ENCODE measurements around the gene PYGL. TPM values are rescaled to one million over a fixed set of nuclear protein-coding genes. Genes with fewer than 3 reads are reported as not detected.

PYGL gene
- polyA plus RNA-seq, 1 donor (not counting 4 experiments of a cell fraction or from before 2014, with no cell fraction given), result 331 TPM

- H3K4me2 ChIP-seq (ENCODE audit: control insufficient read depth, extremely low read depth, insufficient read depth, low read depth, low read length), result no peak overlapping the region
- H3K27ac ChIP-seq (ENCODE audit: control insufficient read depth, insufficient read depth, low read length), result no peak overlapping the region
- dilution Hi-C loops (cut with MboI; ENCODE audit: extremely low pct_ligation_motif_present, low sequenced_read_pairs), result no loop called here
- TF ChIP-seq CTCF (optimal IDR thresholded peaks at IDR 0.05 in 1 of 3, IDR thresholded peaks at IDR 0.05 in 1 of 3, conservative IDR thresholded peaks at IDR 0.05 in 1 of 3; ENCODE audit: extremely low read depth in 1 of 3, insufficient read depth in 2 of 3, low read length in 3 of 3), result no peak
- no peak for TF ChIP-seq EZH2 (IDR thresholded peaks at IDR 0.05; ENCODE audit: low read length)
- DNase-seq (ENCODE audit: low read depth, low spot score), result no peak
- no peaks in the 10 kb centered on the region for H3K27me3 ChIP-seq (ENCODE audit: control insufficient read depth, extremely low read depth, insufficient read depth, low read length)
- H4K20me1 ChIP-seq (ENCODE audit: control insufficient read depth, extremely low read depth, insufficient read depth, low read length), result no peaks in the 10 kb centered on the region
- peaks cover 0 to 5% of the 10 kb centered on the region in 2 experiments for H3K36me3 ChIP-seq (ENCODE audit: control insufficient read depth in 2 of 2, extremely low read depth in 1 of 2, insufficient read depth in 2 of 2, low read length in 2 of 2)
- no peak overlapping the region for H3K9ac ChIP-seq (ENCODE audit: control insufficient read depth, extremely low read depth, insufficient read depth, low read length)
- H3K79me2 ChIP-seq (ENCODE audit: control insufficient read depth, insufficient read depth, low read length), result no peaks in the 10 kb centered on the region
- no peak for FAIRE-seq
- H3K9me1 ChIP-seq (ENCODE audit: control insufficient read depth, extremely low read depth, insufficient read depth, low read length), result no peaks in the 10 kb centered on the region
- H2AFZ ChIP-seq (ENCODE audit: control insufficient read depth, low read length), result no peak overlapping the region
- H3K9me3 ChIP-seq (ENCODE audit: control insufficient read depth, low read depth, low read length), result no peaks in the 10 kb centered on the region
- no peaks in the 10 kb centered on the region for H3K4me1 ChIP-seq (ENCODE audit: control insufficient read depth, extremely low read depth, insufficient read depth, low read length)
- H3K4me3 ChIP-seq (ENCODE audit: control insufficient read depth in 2 of 3, extremely low read depth in 1 of 3, insufficient read depth in 2 of 3, low read depth in 1 of 3, low read length in 3 of 3), result no peak overlapping the region
Observed at GRCh38 chr14:50883827-50884197, 60.5 kb downstream of the PYGL start.

- TF ChIP-seq CTCF (optimal IDR thresholded peaks at IDR 0.05 in 1 of 3, IDR thresholded peaks at IDR 0.05 in 1 of 3, conservative IDR thresholded peaks at IDR 0.05 in 1 of 3; ENCODE audit: extremely low read depth in 1 of 3, insufficient read depth in 2 of 3, low read length in 3 of 3) (no peak), EZH2 (IDR thresholded peaks at IDR 0.05; ENCODE audit: low read length) (no peak)
- Histone ChIP-seq H4K20me1 (ENCODE audit: control insufficient read depth, extremely low read depth, insufficient read depth, low read length) (no peaks in the 10 kb centered on the region), H3K9ac (ENCODE audit: control insufficient read depth, extremely low read depth, insufficient read depth, low read length) (no peak overlapping the region), H3K4me1 (ENCODE audit: control insufficient read depth, extremely low read depth, insufficient read depth, low read length) (no peaks in the 10 kb centered on the region), H3K4me3 (ENCODE audit: control insufficient read depth in 2 of 3, extremely low read depth in 1 of 3, insufficient read depth in 2 of 3, low read depth in 1 of 3, low read length in 3 of 3) (no peak overlapping the region), H3K9me1 (ENCODE audit: control insufficient read depth, extremely low read depth, insufficient read depth, low read length) (no peaks in the 10 kb centered on the region), H3K27me3 (ENCODE audit: control insufficient read depth, extremely low read depth, insufficient read depth, low read length) (no peaks in the 10 kb centered on the region), H2AFZ (ENCODE audit: control insufficient read depth, low read length) (no peak overlapping the region), H3K4me2 (ENCODE audit: control insufficient read depth, extremely low read depth, insufficient read depth, low read depth, low read length) (no peak overlapping the region), H3K9me3 (ENCODE audit: control insufficient read depth, low read depth, low read length) (no peaks in the 10 kb centered on the region), H3K27ac (ENCODE audit: control insufficient read depth, insufficient read depth, low read length) (no peak overlapping the region), H3K79me2 (ENCODE audit: control insufficient read depth, insufficient read depth, low read length) (no peaks in the 10 kb centered on the region), H3K36me3 (ENCODE audit: control insufficient read depth in 2 of 2, extremely low read depth in 1 of 2, insufficient read depth in 2 of 2, low read length in 2 of 2) (peaks cover 0 to 4% of the 10 kb centered on the region in 2 experiments)
- dilution Hi-C loops (cut with MboI; ENCODE audit: extremely low pct_ligation_motif_present, low sequenced_read_pairs), result no loop called here
- no peak for DNase-seq (ENCODE audit: low read depth, low spot score)
- FAIRE-seq, result no peak
Observed at GRCh38 chr14:50882932-50883826, 61.1 kb downstream of the PYGL start.
